ENCODE measurements around the gene CHST2.
A peak's percentile ranks its signal among the peaks of the same experiment; 100 is the strongest.

CHST2 gene

DNA sequence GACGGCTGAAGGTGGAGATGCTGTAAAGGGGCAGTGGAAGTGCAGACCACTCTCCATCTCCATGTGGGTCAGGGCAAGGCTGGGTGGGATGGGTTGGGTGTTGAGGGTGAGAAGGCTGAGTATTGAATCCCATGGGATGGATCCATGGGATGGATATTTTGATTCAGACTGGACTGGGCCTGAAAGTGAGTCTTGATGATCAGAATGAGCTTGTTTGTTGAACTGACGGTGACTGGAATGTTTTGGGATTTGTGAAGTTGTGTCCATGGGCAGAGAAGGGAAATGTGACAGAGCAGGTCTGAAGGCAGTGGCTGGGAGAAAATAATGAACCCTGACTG, 49.3 kb downstream of the CHST2 start:
- Histone ChIP-seq H3K36me3 (ENCODE audit: control insufficient read depth, low read length) (no peaks in the 10 kb centered on the region), H3K4me1 (ENCODE audit: control insufficient read depth, low read length) (peaks cover 50% of the 10 kb centered on the region), H3K27ac (ENCODE audit: low read depth, low read length) (no peak overlapping the region), H3K9me2 (replicated peaks; ENCODE audit: control insufficient read depth, low read length) (no peaks in the 10 kb centered on the region), H4K20me1 (ENCODE audit: control insufficient read depth, insufficient read depth, low read depth, low read length) (no peaks in the 10 kb centered on the region), H3K9me3 (ENCODE audit: control insufficient read depth, insufficient read depth, low read length) (peaks cover 14% of the 10 kb centered on the region), H3K4me3 (ENCODE audit: low read length) (no peak overlapping the region), H3K79me2 (ENCODE audit: control insufficient read depth, low read length) (no peaks in the 10 kb centered on the region), H3F3A (ENCODE audit: control insufficient read depth, insufficient read depth) (no peaks in the 10 kb centered on the region), H3K27me3 (ENCODE audit: control insufficient read depth, low read length) (no peaks in the 10 kb centered on the region), H3K4me2 (ENCODE audit: low read length) (no peak overlapping the region)
- TF ChIP-seq, protein P1, sequence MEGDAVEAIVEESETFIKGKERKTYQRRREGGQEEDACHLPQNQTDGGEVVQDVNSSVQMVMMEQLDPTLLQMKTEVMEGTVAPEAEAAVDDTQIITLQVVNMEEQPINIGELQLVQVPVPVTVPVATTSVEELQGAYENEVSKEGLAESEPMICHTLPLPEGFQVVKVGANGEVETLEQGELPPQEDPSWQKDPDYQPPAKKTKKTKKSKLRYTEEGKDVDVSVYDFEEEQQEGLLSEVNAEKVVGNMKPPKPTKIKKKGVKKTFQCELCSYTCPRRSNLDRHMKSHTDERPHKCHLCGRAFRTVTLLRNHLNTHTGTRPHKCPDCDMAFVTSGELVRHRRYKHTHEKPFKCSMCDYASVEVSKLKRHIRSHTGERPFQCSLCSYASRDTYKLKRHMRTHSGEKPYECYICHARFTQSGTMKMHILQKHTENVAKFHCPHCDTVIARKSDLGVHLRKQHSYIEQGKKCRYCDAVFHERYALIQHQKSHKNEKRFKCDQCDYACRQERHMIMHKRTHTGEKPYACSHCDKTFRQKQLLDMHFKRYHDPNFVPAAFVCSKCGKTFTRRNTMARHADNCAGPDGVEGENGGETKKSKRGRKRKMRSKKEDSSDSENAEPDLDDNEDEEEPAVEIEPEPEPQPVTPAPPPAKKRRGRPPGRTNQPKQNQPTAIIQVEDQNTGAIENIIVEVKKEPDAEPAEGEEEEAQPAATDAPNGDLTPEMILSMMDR (IDR thresholded peaks at IDR 0.05; ENCODE audit: low read depth, low read length, poor library complexity, severe bottlenecking), result no peak
- no peak for TF ChIP-seq EZH2phosphoT487 (IDR thresholded peaks at IDR 0.05; ENCODE audit: borderline replicate concordance, low read length)

DNA sequence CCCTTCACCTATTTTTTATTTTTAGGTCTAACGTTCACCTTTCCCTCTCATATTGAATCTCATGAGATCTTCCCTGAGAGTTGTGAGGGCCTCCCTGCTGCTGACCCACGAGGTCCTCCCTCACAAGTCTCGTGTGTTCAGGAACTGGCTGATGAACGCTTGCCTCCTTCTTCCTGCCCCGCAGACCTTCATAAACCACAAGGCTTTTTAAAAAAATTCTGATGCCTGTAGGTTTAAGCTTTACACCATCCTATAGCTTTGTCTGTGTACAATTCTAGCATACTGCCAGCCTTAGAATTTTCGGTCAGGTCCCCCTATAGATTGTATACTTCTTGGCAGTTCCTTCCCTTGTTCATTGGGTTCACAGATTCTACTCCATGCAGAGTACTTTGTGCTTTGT, 50.5 kb downstream of the CHST2 start:
- Histone ChIP-seq H3K9me2 (replicated peaks; ENCODE audit: control insufficient read depth, low read length) (no peaks in the 10 kb centered on the region), H3K4me3 (ENCODE audit: low read length) (peak overlapping the region; percentile 26; the same call in 1 of the 2 replicates), H3K9me3 (ENCODE audit: control insufficient read depth, insufficient read depth, low read length) (peaks cover 19% of the 10 kb centered on the region), H3K4me2 (ENCODE audit: low read length) (peak overlapping the region; percentile 53), H3K27ac (ENCODE audit: low read depth, low read length) (peak overlapping the region; percentile 69), H4K20me1 (ENCODE audit: control insufficient read depth, insufficient read depth, low read depth, low read length) (no peaks in the 10 kb centered on the region), H3K79me2 (ENCODE audit: control insufficient read depth, low read length) (no peaks in the 10 kb centered on the region), H3K27me3 (ENCODE audit: control insufficient read depth, low read length) (no peaks in the 10 kb centered on the region), H3K36me3 (ENCODE audit: control insufficient read depth, low read length) (no peaks in the 10 kb centered on the region), H3F3A (ENCODE audit: control insufficient read depth, insufficient read depth) (no peaks in the 10 kb centered on the region), H3K4me1 (ENCODE audit: control insufficient read depth, low read length) (peaks cover 54% of the 10 kb centered on the region)
- TF ChIP-seq, protein P1 (IDR thresholded peaks at IDR 0.05; ENCODE audit: low read depth, low read length, poor library complexity, severe bottlenecking), result no peak
- TF ChIP-seq EZH2phosphoT487 (IDR thresholded peaks at IDR 0.05; ENCODE audit: borderline replicate concordance, low read length), result no peak

DNA sequence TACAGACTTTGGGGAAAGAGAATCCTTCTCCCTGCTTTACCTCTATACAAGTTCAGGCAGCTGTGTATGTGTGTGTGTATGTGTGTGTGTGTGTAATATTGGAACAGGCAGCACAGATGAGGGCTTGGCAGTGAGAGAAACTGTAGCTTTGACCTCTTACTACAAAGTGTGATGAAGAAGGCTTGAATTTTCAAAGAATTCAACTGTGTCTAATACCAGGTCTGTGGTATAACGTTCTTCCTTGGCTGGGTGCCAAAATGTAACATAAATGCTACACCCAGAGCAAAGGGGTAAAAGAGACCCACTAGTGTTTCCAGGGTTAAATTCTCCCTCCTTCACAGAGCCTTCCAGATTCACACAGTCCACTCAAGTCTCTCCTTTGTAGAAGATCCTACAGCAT, 51.1 kb downstream of the CHST2 start:
- no peaks in the 10 kb centered on the region for H3K79me2 ChIP-seq (ENCODE audit: control insufficient read depth, low read length)
- H3K4me1 ChIP-seq (ENCODE audit: control insufficient read depth, low read length), result peaks cover 51% of the 10 kb centered on the region
- peak overlapping the region; percentile 69 for H3K27ac ChIP-seq (ENCODE audit: low read depth, low read length)
- no peaks in the 10 kb centered on the region for H4K20me1 ChIP-seq (ENCODE audit: control insufficient read depth, insufficient read depth, low read depth, low read length)
- no peaks in the 10 kb centered on the region for H3K36me3 ChIP-seq (ENCODE audit: control insufficient read depth, low read length)
- peak overlapping the region; percentile 26 for H3K4me3 ChIP-seq (ENCODE audit: low read length)
- TF ChIP-seq, protein P1 (IDR thresholded peaks at IDR 0.05; ENCODE audit: low read depth, low read length, poor library complexity, severe bottlenecking), result no peak
- TF ChIP-seq EZH2phosphoT487 (IDR thresholded peaks at IDR 0.05; ENCODE audit: borderline replicate concordance, low read length), result no peak
- H3F3A ChIP-seq (ENCODE audit: control insufficient read depth, insufficient read depth), result no peaks in the 10 kb centered on the region
- H3K4me2 ChIP-seq (ENCODE audit: low read length), result peak overlapping the region; percentile 53
- H3K9me3 ChIP-seq (ENCODE audit: control insufficient read depth, insufficient read depth, low read length), result peaks cover 19% of the 10 kb centered on the region
- no peaks in the 10 kb centered on the region for H3K9me2 ChIP-seq (replicated peaks; ENCODE audit: control insufficient read depth, low read length)
- H3K27me3 ChIP-seq (ENCODE audit: control insufficient read depth, low read length), result no peaks in the 10 kb centered on the region
